Sigmoid colon (tissue), 3 donors: ENCODE data around the gene RMRP.

ENCODE experiments used
- POLR2A ChIP-seq, 2 donors: fragments of 450-650 bp; IDR thresholded peaks; one replicate each; pipeline ENCODE4 v1.6.1; 2016; ENCODE audit warnings: antibody characterized with exemption in 2 of 2, mild to moderate bottlenecking in 2 of 2, moderate library complexity in 2 of 2
- TF ChIP-seq, protein P1 (sequence below), 4 experiments: fragments of 450-650 bp in 3 of 4; fragments of 200-600 bp in 1 of 4; IDR thresholded peaks; one replicate each; pipeline ENCODE4 v1.5.1; 2016 to 2019; ENCODE audit warnings: antibody characterized with exemption in 4 of 4, mild to moderate bottlenecking in 3 of 4, moderate library complexity in 2 of 4

DNA sequence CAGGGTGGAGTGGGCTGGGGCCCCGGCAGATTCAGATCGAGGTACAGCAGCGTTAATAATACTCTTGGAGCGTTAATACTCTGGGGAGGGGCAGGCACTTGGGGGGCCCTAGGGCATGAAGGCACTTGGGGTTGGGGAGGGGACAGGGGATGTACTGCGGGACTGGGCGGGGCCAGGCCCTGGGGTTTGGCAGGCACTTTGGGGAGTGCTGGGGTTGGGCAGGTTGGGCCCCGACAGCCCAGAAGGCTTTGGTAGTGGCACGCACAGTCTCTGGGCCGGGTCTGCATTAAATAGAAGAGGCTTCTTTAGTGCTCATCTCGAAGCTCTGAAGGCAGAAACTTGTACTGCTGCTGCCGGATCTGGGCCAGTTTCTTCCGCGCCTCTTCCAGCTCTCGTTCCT lies 39.7 kb upstream of the RMRP start:
- TF ChIP-seq, protein P1, sequence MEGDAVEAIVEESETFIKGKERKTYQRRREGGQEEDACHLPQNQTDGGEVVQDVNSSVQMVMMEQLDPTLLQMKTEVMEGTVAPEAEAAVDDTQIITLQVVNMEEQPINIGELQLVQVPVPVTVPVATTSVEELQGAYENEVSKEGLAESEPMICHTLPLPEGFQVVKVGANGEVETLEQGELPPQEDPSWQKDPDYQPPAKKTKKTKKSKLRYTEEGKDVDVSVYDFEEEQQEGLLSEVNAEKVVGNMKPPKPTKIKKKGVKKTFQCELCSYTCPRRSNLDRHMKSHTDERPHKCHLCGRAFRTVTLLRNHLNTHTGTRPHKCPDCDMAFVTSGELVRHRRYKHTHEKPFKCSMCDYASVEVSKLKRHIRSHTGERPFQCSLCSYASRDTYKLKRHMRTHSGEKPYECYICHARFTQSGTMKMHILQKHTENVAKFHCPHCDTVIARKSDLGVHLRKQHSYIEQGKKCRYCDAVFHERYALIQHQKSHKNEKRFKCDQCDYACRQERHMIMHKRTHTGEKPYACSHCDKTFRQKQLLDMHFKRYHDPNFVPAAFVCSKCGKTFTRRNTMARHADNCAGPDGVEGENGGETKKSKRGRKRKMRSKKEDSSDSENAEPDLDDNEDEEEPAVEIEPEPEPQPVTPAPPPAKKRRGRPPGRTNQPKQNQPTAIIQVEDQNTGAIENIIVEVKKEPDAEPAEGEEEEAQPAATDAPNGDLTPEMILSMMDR (IDR thresholded peaks at IDR 0.05) = no peak
- TF ChIP-seq POLR2A (IDR thresholded peaks at IDR 0.05) = no peak
